ENCODE results near the gene NOC3L. TPM values are rescaled to one million over a fixed set of nuclear protein-coding genes. Genes with fewer than 3 reads are reported as not detected.
A peak's percentile ranks its signal among the peaks of the same experiment; 100 is the strongest.

Gene NOC3L
- total and polyA plus RNA-seq, 9 of the 15 experiments (the other 6 are each of a cell fraction or from before 2014, with no cell fraction given) = 23.8 to 57.6 (median 32.6) TPM

DNA sequence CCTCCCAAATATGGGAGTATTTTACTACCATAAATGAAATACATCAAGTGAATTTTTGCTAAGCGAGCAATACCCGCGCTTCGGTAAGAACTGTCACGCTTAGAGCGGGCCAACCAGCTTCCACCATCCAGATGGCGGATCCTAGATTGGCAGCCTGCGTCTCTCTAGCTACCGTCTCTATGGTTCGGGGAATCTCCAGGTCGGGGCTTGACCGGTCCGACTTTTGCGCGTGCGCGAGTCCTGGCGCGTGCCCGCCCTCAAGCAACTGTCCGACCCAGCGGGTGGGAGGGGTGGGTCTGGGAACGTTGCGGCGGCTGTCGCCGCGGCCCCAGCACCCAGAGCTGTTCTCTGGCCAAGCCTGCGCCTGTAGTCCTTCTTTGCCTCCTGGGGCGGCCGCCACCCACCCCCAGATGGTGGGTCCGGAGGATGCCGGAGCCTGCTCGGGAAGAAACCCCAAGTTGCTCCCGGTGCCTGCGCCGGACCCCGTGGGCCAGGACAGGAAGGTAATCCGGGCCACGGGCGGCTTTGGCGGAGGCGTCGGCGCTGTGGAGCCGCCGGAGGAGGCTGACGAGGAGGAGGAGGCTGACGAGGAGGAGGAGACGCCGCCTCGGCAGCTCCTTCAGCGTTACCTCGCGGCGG, 39.6 kb upstream of the NOC3L start, which contains the start of gene TBC1D12 (continued):
- TF ChIP-seq, protein P1, sequence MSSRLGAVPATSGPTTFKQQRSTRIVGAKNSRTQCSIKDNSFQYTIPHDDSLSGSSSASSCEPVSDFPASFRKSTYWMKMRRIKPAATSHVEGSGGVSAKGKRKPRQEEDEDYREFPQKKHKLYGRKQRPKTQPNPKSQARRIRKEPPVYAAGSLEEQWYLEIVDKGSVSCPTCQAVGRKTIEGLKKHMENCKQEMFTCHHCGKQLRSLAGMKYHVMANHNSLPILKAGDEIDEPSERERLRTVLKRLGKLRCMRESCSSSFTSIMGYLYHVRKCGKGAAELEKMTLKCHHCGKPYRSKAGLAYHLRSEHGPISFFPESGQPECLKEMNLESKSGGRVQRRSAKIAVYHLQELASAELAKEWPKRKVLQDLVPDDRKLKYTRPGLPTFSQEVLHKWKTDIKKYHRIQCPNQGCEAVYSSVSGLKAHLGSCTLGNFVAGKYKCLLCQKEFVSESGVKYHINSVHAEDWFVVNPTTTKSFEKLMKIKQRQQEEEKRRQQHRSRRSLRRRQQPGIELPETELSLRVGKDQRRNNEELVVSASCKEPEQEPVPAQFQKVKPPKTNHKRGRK (tag; IDR thresholded peaks at IDR 0.05) = no peak
- TF ChIP-seq ZKSCAN3 (CRISPR knock-in tag; IDR thresholded peaks at IDR 0.05) = no peak
- TF ChIP-seq MTA3 (IDR thresholded peaks at IDR 0.05; ENCODE audit: borderline replicate concordance) = no peak
- TF ChIP-seq, protein P2, sequence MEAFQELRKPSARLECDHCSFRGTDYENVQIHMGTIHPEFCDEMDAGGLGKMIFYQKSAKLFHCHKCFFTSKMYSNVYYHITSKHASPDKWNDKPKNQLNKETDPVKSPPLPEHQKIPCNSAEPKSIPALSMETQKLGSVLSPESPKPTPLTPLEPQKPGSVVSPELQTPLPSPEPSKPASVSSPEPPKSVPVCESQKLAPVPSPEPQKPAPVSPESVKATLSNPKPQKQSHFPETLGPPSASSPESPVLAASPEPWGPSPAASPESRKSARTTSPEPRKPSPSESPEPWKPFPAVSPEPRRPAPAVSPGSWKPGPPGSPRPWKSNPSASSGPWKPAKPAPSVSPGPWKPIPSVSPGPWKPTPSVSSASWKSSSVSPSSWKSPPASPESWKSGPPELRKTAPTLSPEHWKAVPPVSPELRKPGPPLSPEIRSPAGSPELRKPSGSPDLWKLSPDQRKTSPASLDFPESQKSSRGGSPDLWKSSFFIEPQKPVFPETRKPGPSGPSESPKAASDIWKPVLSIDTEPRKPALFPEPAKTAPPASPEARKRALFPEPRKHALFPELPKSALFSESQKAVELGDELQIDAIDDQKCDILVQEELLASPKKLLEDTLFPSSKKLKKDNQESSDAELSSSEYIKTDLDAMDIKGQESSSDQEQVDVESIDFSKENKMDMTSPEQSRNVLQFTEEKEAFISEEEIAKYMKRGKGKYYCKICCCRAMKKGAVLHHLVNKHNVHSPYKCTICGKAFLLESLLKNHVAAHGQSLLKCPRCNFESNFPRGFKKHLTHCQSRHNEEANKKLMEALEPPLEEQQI (IDR thresholded peaks at IDR 0.05) = peak; percentile 91; the same call in 1 of the 2 replicates
- no peak for TF ChIP-seq PURB (CRISPR knock-in tag; IDR thresholded peaks at IDR 0.05; ENCODE audit: low read depth)
- TF ChIP-seq ZNF316 (IDR thresholded peaks at IDR 0.05) = peak; percentile 38; the same call in 1 of the 2 replicates
- TF ChIP-seq ESRRA (IDR thresholded peaks at IDR 0.05; ENCODE audit: borderline replicate concordance, low read depth) = no peak
- TF ChIP-seq, protein P3, sequence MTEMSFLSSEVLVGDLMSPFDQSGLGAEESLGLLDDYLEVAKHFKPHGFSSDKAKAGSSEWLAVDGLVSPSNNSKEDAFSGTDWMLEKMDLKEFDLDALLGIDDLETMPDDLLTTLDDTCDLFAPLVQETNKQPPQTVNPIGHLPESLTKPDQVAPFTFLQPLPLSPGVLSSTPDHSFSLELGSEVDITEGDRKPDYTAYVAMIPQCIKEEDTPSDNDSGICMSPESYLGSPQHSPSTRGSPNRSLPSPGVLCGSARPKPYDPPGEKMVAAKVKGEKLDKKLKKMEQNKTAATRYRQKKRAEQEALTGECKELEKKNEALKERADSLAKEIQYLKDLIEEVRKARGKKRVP (CRISPR knock-in tag; IDR thresholded peaks at IDR 0.05) = no peak
- TF ChIP-seq, protein P4, sequence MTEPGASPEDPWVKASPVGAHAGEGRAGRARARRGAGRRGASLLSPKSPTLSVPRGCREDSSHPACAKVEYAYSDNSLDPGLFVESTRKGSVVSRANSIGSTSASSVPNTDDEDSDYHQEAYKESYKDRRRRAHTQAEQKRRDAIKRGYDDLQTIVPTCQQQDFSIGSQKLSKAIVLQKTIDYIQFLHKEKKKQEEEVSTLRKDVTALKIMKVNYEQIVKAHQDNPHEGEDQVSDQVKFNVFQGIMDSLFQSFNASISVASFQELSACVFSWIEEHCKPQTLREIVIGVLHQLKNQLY (CRISPR knock-in tag; conservative IDR thresholded peaks at IDR 0.05) = no peak
- TF ChIP-seq ZNF217 (CRISPR knock-in tag; IDR thresholded peaks at IDR 0.05) = no peak
- TF ChIP-seq, protein P5, sequence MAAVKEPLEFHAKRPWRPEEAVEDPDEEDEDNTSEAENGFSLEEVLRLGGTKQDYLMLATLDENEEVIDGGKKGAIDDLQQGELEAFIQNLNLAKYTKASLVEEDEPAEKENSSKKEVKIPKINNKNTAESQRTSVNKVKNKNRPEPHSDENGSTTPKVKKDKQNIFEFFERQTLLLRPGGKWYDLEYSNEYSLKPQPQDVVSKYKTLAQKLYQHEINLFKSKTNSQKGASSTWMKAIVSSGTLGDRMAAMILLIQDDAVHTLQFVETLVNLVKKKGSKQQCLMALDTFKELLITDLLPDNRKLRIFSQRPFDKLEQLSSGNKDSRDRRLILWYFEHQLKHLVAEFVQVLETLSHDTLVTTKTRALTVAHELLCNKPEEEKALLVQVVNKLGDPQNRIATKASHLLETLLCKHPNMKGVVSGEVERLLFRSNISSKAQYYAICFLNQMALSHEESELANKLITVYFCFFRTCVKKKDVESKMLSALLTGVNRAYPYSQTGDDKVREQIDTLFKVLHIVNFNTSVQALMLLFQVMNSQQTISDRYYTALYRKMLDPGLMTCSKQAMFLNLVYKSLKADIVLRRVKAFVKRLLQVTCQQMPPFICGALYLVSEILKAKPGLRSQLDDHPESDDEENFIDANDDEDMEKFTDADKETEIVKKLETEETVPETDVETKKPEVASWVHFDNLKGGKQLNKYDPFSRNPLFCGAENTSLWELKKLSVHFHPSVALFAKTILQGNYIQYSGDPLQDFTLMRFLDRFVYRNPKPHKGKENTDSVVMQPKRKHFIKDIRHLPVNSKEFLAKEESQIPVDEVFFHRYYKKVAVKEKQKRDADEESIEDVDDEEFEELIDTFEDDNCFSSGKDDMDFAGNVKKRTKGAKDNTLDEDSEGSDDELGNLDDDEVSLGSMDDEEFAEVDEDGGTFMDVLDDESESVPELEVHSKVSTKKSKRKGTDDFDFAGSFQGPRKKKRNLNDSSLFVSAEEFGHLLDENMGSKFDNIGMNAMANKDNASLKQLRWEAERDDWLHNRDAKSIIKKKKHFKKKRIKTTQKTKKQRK (IDR thresholded peaks at IDR 0.05; ENCODE audit: borderline replicate concordance, low read depth, low read length) = no peak
- TF ChIP-seq, protein P6, sequence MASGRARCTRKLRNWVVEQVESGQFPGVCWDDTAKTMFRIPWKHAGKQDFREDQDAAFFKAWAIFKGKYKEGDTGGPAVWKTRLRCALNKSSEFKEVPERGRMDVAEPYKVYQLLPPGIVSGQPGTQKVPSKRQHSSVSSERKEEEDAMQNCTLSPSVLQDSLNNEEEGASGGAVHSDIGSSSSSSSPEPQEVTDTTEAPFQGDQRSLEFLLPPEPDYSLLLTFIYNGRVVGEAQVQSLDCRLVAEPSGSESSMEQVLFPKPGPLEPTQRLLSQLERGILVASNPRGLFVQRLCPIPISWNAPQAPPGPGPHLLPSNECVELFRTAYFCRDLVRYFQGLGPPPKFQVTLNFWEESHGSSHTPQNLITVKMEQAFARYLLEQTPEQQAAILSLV (tag; IDR thresholded peaks at IDR 0.05) = no peak
- no peak for TF ChIP-seq RBM39 (optimal IDR thresholded peaks at IDR 0.05; ENCODE audit: low read depth, low read length)
- TF ChIP-seq, protein P7, sequence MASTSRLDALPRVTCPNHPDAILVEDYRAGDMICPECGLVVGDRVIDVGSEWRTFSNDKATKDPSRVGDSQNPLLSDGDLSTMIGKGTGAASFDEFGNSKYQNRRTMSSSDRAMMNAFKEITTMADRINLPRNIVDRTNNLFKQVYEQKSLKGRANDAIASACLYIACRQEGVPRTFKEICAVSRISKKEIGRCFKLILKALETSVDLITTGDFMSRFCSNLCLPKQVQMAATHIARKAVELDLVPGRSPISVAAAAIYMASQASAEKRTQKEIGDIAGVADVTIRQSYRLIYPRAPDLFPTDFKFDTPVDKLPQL (IDR thresholded peaks at IDR 0.05; ENCODE audit: extremely low read depth, insufficient read length) = no peak
- TF ChIP-seq, protein P8, sequence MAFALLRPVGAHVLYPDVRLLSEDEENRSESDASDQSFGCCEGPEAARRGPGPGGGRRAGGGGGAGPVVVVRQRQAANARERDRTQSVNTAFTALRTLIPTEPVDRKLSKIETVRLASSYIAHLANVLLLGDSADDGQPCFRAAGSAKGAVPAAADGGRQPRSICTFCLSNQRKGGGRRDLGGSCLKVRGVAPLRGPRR (CRISPR knock-in tag; IDR thresholded peaks at IDR 0.05) = no peak
